ENCODE results near the gene RBMXL2.
A peak's percentile ranks its signal among the peaks of the same experiment; 100 is the strongest.

Gene RBMXL2
- total RNA-seq: 0 to 0.99 (median 0) reads per million in 17 experiments

DNA sequence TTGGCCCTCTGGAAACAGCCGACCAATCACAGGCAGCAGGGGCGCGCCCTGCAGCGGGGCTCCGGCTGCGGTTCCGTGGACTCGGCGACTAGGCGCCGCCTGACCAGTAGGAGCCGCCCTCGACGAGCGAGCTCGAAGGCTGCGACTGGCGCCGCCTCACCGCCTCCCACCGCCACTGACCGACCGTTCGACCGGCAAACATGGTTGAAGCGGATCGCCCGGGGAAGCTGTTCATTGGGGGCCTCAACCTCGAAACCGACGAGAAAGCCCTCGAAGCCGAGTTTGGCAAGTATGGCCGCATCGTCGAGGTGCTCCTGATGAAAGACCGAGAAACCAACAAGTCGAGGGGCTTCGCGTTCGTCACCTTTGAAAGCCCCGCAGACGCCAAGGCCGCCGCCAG lies at the start of gene RBMXL2:
TSS of gene RBMXL2 (plus strand) at position 78 of the 400 bp plus-strand sequence. CDS start at position 201, 123 bp downstream.
- DNase-seq: no peak

DNA sequence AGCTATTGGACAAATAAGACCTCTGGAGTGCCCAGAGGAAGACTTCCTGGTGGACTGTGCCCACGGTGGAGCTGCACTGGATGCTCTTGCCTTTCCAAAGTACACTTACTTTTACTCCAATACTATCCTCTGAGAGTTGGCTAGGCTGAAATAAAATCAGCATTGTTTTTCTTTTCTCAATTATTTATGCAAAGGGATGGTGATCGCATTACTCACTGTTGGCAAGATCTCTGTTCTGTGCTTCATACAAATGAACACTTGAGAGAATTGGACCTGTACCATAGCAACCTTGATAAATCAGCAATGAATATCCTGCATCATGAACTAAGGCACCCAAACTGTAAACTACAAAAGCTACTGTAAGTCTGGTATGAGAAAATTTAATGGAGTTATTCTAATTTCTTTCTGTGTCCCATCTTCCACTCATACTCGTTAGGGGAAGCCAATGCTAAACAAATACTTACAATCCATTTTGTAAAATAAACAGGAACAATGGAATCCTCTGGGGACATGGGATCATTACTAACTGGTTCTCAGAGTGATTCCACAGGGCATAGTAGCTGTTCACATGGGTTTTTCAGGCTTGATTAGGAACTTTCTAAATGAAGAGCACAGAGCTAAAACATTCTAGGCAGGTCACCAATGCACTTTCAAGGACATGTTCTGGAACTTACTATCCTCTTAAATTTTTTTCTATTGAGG lies 42.2 kb upstream of the RBMXL2 start:
- DNase-seq: no peak

GRCh38 chr11:7050191-7050590 lies 38.6 kb upstream of the RBMXL2 start:
- DNase-seq: no peak

DNA sequence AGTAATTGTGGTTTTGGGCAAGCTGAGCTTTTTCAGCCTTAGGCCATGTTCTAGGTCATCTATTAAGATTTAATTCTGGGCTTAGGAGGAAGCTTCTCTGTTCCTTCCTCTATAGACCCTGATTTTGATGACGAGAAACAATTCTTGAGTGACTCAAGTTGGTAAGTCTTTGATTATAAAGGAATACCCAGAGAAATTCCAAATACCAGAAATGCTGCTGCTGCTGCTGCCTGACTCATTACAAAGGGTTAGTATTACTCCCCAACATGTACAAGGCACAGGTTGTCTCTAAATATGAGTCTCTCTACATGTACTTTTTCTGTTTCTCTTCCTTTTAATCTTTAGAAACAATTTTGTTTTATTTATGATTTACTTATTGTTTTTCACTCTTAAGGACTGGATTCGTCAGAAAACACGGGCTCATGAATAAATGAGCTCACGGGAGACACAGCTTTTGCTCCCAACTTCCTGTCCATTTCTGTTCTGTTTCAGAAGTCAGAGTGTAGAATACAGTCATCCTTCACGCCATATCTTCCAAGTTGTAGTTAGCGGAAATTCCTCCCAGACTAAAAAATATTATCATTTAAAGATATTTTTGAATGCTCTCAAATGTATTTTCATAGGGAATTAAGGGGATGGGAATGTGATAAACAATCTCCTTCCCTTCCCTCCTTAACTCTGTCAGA lies 31.8 kb upstream of the RBMXL2 start:
- DNase-seq: no peak

GRCh38 chr11:7057641-7058040 lies 31.2 kb upstream of the RBMXL2 start:
- no peak for DNase-seq

- DNase-seq: no peak
Measured at GRCh38 chr11:7060868-7061267, 27.9 kb upstream of the RBMXL2 start.

DNA sequence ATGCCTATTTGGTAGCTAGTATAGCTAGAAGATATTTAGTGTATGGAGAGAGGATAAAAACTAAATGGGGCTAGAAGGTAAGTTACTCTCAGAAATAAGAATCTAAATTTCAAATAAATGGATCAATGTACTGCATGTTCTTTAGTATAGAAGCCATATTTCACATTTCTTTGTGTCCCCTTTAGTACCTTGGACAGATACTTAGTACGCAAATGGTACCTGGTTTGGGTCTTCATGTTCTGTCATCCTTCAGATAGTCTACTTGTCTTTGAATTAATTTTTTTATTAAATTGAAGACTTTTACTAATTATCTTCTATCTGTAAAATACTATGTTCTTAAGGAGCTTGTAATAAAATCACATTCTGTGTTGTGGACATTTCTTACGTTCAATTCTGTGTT lies 26.3 kb upstream of the RBMXL2 start:
- DNase-seq: no peak

DNA sequence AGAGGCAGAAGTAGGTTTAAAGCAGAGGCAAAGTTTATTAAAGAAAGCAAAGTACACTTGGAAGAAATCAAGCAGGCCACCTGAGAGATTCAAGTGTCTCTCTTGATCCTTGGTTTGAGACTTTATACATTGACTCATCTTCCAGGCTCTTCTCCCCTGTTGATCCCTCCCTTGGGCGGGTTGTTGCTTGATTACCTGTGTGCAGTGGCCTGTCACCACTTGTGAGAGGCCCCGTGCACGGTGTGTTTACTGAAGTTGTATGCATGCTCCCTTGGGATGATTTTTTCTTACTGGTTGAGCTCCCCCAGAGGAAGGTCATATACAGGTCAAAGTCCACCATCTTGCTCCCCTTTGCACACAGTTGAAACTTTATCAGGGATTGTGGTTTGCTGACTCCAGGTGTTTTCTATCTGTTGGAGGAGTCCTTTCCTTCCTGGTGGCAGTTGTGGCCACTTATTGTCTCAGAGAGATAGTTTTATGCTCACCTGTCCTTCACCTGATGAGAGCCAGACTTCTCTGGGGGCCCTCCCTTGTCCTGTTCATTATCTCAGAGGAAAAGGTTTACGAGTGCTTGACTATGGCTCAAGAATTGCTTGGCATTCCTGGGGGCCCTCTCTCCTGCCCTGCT lies 16.3 kb upstream of the RBMXL2 start:
- DNase-seq: no peak

- no peak for DNase-seq
Measured at GRCh38 chr11:7077101-7077500, 11.7 kb upstream of the RBMXL2 start.

DNA sequence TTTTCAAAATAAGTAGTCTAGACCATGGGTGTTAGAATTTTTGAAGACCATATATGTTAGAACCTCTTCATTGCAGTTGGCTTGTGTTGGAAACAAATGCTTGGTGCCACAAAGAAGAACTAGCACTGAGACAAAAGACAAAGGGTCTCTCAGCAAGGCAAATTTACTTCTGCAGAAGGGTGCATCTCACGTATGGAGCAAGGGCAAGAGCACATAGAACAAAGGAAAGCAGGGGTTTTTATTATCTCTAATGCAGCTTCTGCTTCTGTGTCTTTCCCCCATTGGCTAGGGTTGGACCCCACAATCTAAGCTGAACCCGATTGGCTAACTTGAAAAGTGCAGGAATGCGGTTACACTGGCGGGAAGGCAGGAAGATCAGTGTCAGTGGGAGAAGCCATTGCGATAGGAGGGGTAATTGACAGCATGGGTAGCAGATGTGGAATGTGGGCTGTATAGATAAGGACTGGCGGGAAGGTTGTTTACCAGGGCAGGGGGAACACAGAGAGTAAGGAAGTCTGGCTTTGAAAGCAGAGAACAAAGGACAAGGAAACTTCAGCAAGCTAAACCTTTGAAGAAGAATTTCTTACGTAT lies 9.2 kb upstream of the RBMXL2 start:
- no peak for DNase-seq

- no peak for DNase-seq
Measured at GRCh38 chr11:7080900-7081299, 7.9 kb upstream of the RBMXL2 start.

GRCh38 chr11:7081441-7081840 lies 7.4 kb upstream of the RBMXL2 start:
- DNase-seq: no peak

DNA sequence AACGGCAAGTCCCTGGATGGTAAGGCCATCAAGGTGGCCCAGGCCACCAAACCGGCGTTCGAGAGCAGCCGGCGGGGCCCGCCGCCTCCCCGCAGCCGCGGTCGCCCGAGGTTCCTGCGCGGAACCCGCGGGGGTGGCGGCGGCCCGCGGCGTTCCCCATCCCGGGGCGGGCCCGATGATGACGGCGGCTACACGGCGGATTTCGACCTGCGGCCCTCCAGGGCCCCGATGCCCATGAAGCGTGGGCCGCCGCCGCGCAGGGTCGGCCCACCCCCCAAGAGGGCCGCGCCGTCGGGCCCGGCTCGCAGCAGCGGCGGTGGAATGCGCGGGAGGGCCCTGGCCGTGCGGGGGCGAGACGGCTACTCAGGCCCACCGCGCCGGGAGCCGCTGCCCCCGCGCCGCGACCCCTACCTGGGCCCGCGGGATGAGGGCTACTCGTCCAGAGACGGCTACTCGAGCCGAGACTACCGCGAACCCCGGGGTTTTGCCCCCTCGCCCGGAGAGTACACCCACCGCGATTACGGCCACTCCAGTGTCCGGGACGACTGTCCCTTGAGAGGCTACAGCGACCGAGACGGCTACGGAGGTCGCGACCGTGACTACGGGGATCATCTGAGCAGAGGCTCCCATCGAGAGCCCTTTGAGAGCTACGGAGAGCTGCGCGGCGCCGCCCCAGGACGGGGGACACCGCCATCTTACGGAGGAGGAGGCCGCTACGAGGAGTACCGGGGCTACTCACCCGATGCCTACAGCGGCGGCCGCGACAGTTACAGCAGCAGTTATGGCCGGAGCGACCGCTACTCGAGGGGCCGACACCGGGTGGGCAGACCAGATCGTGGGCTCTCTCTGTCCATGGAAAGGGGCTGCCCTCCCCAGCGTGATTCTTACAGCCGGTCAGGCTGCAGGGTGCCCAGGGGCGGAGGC lies 792 bp downstream of the RBMXL2 start:
- DNase-seq: no peak

- peak; percentile 38 to 77 (median 58) for DNase-seq
Measured at GRCh38 chr11:7098235-7098832, 9.5 kb downstream of the RBMXL2 start.

DNA sequence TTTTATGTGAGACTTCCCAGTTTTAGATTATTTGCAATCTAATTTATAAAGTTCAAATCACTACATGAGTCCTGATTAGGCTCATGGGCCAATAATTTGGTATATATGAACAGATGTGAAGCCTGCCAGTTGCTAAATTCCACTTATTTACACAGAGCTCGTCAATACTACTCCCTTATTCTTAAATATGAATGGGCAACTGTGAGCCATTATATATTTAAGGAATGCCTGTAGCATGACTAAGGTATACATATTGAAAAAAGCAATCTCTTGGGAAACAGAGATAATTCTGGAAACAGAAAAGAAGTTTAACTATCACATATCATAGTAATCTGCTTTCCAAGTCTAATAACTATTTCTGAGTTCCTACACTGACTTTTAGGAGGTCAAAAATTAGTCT lies 27.0 kb downstream of the RBMXL2 start:
- DNase-seq: no peak

DNA sequence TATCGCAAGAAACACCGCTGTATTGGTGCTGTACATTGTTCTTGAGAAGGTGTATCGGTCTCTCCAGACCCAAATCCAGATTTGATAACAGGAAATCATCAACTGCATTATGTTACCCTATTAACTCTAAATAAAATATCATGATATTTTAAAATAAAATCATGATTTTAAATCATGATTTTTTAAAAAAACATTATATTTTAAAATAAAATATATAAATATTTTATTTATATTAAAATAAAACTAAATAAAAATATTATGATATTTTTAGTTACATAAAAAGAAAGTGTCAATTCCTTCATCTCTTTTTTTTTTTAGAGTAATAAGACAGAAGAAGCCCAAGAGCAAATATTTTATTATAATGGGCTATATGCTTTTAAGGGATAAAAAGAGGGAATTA lies 27.6 kb downstream of the RBMXL2 start:
- DNase-seq: no peak

DNA sequence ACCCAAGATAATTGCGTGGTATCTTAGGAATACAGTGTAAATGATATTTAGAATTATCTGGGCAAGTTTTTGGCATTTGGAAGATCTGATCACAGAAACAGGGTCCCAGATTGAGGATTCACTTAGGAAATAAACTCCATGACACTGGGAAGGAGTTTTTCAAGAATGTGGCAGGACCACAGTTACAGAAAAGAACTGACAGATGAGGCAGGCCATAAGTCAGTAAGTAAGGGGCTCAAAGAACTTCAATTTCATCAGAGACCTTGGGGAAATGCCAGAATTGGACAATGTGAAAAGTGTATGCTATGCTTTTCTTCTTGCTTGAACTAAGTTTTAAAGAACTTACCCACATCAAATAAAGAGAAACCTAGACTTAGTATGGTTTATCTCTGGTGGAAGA lies 49.3 kb downstream of the RBMXL2 start:
- no peak for DNase-seq
